Measurements from ENCODE around the gene NUDT15.
A peak's percentile ranks its signal among the peaks of the same experiment; 100 is the strongest.
"Not testable (repeated sequence)": the region's sequence is repeated elsewhere in the genome, so short reads cannot be mapped to it uniquely, and the experiment has no call there.

NUDT15 gene

DNA sequence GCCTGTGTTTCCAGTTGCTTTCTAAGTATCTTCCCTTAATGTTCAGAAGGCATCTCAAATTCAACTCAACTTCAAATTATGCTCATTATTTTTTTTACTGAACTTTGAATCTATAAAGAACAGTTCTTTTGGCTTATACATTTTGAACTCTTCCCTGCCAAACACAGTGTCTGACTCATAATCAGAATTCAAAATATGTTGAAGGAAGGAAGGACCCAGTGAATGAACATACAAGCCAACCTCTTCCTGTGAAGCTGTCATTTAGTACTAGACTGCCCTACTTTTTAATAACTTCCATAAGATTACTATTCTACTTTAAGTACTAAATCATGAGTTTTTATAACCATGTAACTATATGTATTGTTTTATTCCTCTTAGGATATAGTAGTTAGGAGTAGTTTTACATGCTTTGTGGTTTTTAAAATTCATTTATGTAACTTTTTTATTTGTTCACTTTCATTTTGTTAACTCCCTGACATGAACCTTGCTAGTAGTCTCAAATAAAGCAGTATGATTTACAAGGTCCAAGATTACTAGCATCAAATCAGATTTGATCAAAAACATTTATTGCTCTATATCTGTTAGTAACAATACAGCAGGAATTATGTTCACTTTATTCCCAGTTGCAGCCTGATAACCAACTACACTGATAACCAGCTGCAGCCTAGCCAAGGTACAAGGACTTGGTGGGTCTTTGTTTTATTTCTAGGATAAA is 6.4 kb downstream of the NUDT15 start:
- DNase-seq (ENCODE audit: low read depth): peak; percentile 38

DNA sequence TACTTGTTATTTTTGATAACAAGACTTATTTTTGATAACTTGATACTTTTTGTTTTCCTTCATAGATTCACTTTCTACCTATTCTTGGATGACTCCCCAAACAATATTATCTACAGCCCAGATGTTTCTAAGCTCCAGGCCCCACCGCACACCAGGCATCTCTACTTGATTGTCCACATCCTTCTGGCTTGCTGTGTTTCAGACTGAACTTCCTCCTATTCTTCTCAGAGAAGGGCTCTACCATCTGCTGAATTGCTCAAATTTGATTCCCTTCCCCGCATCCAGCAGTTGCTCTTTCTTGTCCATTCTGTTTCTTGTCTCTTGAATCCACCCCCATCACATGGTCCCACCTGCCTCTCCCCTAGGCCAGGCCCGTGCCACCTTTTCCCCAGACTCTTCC is 13.0 kb downstream of the NUDT15 start:
- DNase-seq (ENCODE audit: low read depth): no peak

DNA sequence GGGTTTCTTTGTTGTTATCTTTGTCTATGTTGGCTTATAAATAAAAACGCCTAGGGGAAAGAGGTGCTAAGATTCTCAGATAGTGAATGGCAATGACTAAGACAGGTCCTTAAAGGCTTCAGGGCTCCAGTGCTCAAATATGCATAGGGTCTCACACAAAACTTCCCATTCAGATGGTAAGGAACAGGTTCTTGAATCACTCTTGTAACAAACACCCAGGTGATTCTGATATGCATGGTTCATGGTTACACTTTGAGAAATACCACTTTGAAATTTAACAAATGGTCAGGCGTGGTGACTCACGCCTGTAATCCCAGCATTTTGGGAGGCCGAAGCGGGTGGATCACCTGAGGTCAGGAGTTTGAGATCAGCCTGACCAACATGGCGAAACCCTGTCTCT is 17.1 kb downstream of the NUDT15 start:
- DNase-seq (ENCODE audit: low read depth): no peak

DNA sequence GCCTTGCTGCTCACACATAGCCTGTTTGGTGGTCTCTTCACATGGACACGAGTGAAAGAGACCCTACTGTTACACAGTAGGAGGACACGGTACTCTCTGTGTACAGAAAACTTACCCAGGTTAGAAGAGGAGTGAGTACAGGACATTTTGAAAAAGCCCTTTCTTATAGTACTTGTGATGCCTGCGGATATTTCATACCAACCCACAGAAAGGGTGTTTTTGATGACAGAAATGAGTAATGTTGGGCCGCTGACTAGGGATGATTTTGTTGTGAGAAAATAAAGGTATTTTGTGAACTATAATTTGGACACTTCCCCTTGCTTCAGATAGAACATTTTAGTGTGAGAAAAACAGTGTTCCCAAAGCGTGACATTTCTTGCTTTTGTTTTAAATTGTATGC is 18.2 kb downstream of the NUDT15 start:
- DNase-seq (ENCODE audit: low read depth): no peak

DNA sequence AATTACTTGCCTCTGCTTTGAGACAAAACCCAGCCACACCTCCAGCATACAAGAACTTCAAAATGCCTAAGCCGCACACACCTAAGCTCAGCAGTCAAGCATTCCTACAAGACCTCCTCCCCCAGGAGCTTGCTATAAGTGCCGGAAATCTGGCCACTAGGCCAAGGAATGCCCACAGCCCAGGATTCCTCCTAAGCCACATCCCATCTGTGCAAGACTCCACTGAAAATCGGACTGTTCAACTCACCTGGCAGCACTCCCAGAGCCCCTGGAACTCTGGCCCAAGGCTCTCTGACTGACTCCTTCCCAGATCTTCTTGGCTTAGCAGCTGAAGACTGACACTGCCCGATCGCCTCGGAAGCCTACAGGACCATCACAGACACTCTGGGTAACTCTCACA is 21.0 kb downstream of the NUDT15 start:
- DNase-seq (ENCODE audit: low read depth): not testable (repeated sequence)

DNA sequence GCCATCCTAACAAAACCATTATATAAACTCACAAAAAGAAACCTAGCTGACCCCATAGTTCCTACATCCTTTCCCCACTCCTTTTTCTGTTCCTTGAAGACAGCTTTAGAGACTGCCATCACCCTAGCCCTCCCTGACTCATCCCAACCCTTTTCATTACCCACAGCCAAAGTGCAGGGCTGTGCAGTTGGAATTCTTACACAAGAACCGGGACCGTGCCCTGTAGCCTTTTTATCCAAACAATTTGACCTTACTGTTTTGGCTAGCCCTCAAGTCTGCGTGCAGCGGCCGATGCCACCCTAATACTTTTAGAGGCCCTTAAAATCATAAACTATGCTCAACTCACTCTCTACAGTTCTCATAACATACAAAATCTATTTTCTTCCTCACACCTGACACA is 22.4 kb downstream of the NUDT15 start:
- not testable (repeated sequence) for DNase-seq (ENCODE audit: low read depth)

DNA sequence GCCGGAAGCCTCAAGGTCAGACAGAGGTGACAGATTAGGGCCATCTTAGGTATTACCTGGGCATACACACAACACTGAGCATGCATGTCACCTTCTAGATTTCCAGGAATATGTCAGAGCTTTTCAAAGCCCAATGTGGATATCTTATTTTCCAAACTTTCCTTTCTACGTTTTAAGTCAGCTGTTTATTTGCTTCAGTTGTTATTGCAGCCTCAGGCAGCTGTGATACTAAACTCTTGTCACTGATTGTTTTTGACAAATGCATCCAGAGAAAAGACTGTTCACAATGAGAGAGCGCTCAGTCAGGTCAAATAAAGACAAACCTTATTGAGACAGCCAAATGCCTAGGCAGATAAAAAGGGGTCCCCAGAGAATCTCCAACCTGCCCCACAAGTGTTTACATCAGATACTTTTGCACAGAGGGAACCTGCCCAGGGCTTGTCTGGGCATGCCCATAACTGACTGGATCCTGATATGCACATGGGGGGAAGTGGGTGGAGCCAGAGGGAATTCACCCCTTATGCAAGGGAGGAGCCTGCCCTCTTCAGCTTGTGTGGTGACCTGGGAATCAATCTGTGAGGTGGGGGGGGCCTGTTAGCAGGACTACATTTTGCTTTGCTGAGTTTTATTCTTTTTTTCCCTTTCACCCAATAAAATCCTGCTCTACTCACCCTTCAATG is 28.9 kb downstream of the NUDT15 start:
- DNase-seq (ENCODE audit: low read depth): peak; percentile 10

DNA sequence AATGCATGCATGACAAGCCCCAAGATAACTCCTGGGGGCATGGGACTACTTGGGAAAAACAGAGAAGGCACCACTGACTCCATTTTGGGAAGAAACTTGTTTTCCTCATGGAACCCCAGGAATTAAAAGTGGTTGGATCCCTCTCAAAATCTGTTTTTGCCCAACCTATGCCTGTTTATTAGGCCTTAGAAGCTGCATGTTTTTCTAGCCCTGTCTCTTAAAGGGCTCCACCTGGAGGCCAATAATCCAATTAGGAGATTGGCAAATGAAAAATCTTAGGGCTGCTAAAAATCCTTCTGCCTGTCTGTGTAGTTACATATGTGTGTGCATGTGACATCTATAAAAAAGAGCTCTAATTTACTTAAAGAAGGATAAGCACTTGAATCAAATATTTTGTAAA is 30.5 kb downstream of the NUDT15 start:
- DNase-seq (ENCODE audit: low read depth): no peak

DNA sequence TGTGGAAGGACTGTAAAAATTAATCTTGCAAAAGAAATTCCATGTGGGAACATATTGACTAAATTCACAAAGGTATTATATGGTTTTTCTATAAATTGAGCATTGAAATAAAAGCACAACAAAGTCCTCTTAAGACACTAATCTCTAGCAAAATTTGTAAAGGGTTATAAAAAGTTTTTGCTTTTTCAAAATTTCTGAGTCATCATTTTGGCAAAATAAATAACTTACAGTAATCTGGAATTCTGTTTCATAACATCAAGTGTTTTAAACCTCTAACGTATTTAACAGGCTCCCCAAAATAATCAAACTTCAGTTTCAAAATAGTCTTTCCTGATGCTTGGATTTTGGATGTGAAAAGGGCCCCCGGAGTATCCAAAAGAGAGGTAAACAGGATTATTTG is 31.4 kb downstream of the NUDT15 start:
- no peak for DNase-seq (ENCODE audit: low read depth)

DNA sequence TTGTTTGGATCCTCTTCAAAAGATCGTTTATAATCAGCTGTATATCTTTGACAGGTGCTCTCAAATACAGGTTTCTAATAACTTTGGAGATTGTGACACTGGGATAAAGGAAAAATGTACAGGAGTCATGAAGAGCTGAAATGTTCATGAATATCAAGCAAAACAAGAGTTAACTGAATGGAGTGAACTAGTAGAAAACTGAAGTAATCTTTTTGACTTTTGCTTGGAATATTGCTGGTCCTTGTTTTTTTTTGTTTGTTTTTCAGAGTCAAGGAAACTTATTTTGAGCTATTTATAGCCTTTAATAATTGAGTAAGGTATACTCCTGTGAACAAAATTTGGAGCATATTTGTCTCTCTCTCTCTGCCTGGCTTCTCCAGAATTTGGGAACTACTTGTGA is 32.0 kb downstream of the NUDT15 start:
- DNase-seq (ENCODE audit: low read depth): no peak

DNA sequence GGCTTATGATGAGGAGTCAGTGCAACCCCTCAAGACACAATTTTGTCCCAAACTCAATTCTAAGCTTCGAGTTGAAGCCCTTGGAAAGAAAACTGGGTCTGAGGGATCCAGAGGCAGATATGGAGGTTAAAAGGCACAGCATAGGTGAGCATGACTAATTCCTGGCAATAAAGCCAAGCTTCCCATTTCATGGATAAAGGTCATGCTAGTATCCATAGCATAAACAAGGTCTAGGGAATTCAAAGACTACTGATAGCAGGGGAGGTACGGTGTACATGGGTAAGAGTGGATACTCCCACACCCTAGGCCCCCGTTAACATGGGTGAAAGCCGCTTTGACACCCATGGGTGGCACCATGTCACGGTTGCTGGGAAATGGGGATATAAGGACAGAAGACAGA is 33.4 kb downstream of the NUDT15 start:
- no peak for DNase-seq (ENCODE audit: low read depth)

DNA sequence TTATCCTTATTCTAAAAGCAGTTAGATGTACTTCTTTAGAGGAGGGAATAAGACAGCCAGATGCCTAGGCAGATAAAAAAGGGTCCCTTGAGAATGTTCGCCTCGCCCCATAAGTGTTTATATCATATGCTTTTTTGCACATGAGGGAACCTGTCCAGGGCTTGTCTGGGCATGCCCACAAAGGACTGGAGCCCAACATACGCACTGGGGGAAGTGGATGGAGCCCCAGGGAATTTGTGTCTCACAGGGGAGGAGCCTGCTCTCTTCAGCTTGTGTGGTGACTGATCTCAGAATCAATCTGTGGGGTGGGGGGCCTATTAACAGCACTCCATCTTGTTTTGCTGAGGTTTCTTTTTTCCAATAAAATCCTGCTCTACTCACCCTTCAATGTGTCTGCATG is 34.8 kb downstream of the NUDT15 start:
- DNase-seq (ENCODE audit: low read depth): no peak

DNA sequence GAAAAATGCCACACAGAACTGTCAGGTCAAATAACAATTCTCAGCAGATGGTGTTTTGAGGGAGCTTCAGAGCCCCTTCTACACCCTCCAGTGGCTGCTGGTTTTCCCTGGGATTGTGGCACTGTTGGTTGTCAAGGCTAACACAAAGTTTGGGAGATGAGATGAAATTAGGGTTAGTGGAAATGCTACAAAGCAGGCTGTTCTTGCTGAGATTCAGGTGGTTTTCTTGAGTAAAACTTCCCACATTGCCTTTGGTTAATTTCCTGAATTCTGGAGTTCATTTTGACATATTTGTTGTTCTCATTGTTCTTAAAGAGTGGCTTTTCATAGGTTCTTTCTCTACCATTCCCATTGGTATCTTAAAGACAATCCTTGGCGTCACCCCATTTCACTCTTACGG is 35.3 kb downstream of the NUDT15 start:
- no peak for DNase-seq (ENCODE audit: low read depth)

DNA sequence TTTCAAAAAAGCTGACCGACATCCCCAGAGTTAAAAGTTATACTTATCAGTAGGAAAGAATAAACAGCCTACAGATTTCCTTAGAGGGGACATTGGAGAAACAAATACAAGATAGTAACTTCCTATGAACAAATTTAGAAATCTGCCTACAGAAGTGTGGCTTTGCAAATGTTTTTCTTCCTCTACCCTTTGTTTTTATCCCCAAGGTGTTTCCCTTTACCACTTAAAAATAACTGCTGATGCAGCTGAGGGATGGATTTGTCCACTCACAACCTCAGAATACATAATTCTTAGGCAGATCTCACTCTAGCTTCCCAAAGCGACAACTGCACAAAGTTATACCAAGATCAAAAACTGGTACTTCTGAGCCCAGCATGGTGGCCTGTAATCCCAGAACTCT is 36.5 kb downstream of the NUDT15 start:
- DNase-seq (ENCODE audit: low read depth): no peak

DNA sequence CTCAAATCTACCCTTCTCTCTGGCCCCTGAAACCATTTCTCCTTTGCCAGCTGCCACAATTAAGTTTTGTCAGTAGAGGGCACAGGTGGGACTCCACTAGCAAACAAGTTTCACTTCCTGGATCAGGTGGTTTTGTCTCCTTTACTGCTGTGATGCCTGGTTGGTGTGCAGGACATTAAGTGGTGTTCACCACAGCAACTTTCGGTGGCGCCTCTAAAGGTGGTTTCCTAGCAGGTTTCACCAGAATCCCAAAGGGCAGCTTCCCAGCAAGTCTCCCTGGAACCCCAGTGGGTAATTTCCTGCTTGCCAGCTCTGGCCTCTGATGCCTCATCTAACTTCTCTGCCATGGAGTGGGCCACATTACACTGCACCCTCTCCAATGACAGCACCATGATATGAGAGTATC is 40.7 kb downstream of the NUDT15 start:
- DNase-seq (ENCODE audit: low read depth): no peak

DNA sequence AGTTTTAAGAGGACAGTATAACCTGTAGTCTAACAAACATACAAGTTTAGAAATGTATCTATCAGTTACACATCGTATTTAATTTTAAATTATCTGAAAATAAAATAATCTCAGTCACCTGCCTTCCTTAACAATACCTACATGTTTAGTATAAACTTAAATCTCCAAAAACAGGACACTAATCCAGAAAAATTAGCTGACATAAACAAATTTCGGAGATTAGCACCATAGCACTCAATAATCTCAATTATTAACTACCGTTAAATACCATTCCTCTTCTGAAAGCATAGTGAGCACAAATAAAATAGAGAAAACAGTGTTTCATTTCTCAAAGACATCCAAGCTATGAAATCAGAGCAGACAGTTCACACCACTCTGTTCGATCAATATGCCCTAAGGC is 44.2 kb downstream of the NUDT15 start:
- DNase-seq (ENCODE audit: low read depth): no peak

DNA sequence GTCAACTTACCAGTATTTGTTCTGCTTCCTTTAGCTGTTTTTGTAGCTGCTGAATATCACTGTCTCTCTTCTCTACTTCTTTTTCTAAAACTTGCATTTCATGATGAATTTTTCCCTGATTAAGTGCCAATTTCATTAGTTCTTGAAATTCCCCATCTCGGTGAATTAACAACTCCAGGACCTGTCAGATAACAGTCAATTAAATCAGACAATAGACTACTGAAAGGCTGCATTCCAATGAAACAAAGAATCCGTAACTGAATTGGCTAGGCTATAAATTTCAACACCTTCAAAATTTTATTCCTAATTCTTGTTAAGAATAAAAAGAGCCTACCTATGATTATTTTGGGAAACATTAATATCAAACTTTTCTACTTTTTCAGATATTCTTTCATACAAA is 48.7 kb downstream of the NUDT15 start:
- DNase-seq (ENCODE audit: low read depth): no peak

DNA sequence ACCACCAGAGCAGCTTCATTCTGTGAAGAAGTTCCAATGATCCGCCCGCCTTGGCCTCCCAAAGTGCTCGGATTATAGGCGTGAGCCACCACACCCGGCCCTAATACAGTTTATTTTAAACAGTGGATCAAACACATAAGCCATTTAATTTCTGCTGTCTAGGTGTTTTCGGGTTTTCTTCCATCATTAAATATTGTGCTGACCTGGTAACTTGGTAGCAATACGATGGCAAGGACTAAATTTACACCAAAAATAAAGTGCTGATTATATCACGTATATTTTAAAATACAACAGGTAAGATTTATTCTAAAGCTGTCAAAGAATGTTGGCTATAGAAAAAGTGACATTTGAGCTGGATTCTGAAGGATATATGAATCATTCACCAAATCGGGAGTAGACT is 56.1 kb downstream of the NUDT15 start:
- DNase-seq (ENCODE audit: low read depth): no peak

DNA sequence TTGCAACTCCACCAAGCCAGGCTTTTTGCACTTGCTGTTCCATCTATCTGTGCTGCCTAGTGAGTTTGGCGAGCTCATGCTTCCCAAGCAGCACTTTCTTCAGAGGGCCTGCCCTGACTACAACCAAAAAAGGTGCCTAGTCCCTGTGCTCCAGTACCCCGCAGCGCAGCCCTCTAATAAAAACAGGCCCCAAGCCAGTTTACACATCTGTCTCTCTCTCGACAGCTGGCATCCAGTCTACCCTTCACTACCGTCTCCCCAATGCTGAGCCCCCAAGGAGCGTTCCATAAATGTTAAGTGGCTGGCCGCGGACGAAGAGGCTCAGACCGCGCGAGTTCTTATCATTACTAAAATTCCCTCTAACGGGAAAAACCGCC is 56.9 kb downstream of the NUDT15 start:
- DNase-seq (ENCODE audit: low read depth): no peak

DNA sequence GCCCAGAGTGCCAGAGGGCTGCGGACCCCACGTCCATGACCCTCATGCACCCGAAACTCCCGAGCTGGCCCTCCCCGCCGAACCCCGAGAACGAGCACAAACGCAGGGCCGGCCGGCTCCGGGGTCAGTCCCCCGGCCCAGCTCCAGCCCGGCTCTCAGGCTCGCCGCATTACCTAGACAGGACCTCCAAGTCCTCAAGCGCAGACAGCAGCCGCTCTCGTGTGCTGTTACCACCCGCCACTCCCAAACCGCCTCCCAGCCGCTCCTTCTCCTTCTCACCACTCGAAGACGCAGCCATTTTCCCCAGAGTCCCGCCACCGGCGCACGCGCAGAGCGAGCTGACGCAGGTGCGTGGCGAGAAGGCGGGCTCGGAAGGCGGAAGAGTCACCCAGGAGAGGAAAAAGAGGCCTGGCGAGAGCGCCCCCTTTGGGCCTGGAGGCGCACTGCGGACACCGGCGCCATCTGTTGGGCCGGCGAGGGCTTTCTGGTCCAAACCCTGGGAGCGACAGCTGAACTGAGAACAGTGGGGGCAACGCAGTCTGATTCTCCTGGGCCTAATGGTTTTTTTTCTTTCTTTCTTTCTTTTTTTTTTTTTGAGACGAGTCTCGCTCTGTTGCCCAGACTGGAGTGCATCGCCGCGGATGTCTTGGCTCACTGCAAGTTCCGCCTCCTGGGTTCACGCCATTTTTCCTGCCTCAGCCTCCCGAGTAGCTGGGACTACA is 57.4 kb downstream of the NUDT15 start, which contains the start of gene MED4:
TSS of gene MED4 (minus strand) at position 324 of the 722 bp plus-strand sequence. CDS start at position 298, 26 bp downstream.
- peak; percentile 84 for DNase-seq (ENCODE audit: low read depth)

DNA sequence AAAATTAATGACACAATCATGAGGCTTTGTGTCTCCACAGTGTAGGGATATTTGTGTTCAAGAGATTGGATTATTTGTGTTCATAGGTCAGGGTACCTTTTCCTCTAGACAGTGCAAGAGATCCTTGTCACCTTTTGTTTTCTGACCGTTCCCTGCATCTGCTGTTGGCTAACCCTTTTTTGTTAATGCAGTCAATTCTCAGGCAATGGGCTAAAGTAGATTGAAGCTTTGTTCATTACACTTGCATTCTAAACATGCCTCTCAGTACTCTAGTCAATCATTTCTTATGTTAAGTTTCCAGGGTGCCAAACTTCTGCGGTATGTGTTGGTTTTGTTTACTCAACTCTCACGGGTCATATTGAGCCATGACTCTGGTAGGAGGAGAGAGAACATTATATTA is 59.1 kb downstream of the NUDT15 start:
- no peak for DNase-seq (ENCODE audit: low read depth)
